Myocyte (in vitro differentiated cells): ENCODE results near the gene CBLL2. TPM values are rescaled to one million over a fixed set of nuclear protein-coding genes. Genes with fewer than 3 reads are reported as not detected.

Experiments
- total RNA-seq: library from RNA; depleted of rRNA; stranded (reverse); fragments of >200 nt; gene quantifications from 2 replicates; pipeline ENCODE4 v1.2.3, GENCODE V29; 2014

Gene CBLL2
- total RNA-seq, 1 donor from 2014 or later, result not detected

Other genes with a start within 250 kb of the CBLL2 start
- 0.05 and 0.13 TPM in 2 replicates for gene PHEX, start 240.6 kb upstream of the CBLL2 start, total RNA-seq